OCI-LY7 (cell line): Measurements from ENCODE around the gene LRRK1.

ENCODE experiments used
- CTCF ChIP-seq: fragments of 200-600 bp; sonication (generic); conservative IDR thresholded peaks from 2 replicates; pipeline ENCODE4 v1.5.1; 2014; ENCODE audit warnings: mild to moderate bottlenecking, antibody characterized with exemption, low read length, moderate library complexity, mixed read lengths
- EZH2phosphoT487 ChIP-seq: fragments of 200-600 bp; sonication (generic); IDR thresholded peaks from 2 replicates; pipeline ENCODE4 v1.6.1; 2018; ENCODE audit warnings: low read depth, borderline replicate concordance, mild to moderate bottlenecking, mixed run types, antibody characterized with exemption, low read length, moderate library complexity, mixed read lengths

GRCh38 chr15:100985401-100985800, 66.2 kb downstream of the LRRK1 start:
- TF ChIP-seq CTCF (no peak), EZH2phosphoT487 (no peak)
